SK-N-MC (cell line): ENCODE measurements around the gene BICD1.

Experiments used
- EZH2 ChIP-seq: fragments of 200-600 bp; sonication (generic); IDR thresholded peaks from one replicate; pipeline ENCODE4 v1.6.1; 2017; ENCODE audit warnings: antibody characterized with exemption
- POLR2AphosphoS5 ChIP-seq: IDR thresholded peaks from 2 replicates; pipeline ENCODE4 v1.6.1; 2012; ENCODE audit warnings: mild to moderate bottlenecking, low read depth, low read length, borderline replicate concordance

GRCh38 chr12:32211900-32212156 is 105.2 kb downstream of the BICD1 start:
- TF ChIP-seq POLR2AphosphoS5 (no peak), EZH2 (no peak)
